ENCODE results near the gene RASGRF2.
"Not testable (repeated sequence)": the region's sequence is repeated elsewhere in the genome, so short reads cannot be mapped to it uniquely, and the experiment has no call there.

The RASGRF2 gene

DNA sequence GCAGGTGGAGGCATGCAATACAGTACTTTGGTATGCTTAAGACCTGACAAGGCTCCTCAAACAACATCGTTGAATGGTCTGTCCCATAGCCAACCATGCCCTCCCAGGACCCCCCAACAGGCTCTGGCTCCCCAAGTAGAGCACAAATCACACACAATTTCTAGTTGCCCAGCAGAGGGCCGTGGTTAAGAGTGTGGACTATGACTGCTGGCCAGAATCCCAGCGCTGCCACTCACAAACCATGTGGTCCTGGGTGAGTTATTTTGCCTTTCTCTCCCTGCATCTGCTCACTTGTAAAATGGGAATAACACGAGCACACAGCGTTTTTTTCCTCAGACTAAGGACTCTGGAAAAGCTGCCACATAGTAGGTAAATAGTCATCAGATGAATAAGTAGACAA, 279.4 kb downstream of the RASGRF2 start:
- DNase-seq (ENCODE audit: low spot score) = no peak

GRCh38 chr5:81241001-81241400, 280.8 kb downstream of the RASGRF2 start:
- no peak for DNase-seq (ENCODE audit: low spot score)

DNA sequence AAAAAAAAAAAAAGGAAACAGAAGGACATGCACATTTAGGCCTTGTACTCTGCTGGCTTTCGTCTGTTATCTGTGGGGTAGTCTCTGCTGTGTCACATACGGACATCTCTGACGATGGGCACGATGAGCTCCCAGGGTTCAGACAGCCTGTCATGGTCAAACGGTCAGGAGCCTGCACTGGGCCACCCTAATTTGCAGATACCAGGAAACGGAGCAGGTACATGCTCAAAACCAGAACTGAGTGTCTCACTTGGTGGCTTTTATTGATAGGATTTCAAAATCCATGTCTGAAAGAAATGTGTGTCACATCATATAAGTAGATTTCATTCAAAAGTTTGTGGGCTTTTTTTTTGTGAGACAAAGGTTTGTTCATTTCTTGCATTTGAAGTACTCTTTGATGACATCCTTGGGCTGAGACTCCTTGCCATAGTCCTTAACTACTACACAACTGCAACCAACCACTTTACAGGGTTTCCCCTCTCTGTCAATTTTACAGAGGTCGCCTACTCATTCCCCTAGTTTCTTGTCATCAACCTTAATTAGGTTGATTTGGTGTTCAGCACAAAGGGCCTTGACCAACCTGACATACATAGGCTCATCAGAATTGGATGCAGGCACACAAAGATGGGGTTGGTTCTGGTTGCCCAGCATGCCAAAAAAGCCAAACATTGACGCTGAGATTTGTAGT, 281.9 kb downstream of the RASGRF2 start:
- peak; percentile 4 for DNase-seq (ENCODE audit: low spot score)

GRCh38 chr5:81242906-81243436, 282.8 kb downstream of the RASGRF2 start:
- no peak for DNase-seq (ENCODE audit: low spot score)

DNA sequence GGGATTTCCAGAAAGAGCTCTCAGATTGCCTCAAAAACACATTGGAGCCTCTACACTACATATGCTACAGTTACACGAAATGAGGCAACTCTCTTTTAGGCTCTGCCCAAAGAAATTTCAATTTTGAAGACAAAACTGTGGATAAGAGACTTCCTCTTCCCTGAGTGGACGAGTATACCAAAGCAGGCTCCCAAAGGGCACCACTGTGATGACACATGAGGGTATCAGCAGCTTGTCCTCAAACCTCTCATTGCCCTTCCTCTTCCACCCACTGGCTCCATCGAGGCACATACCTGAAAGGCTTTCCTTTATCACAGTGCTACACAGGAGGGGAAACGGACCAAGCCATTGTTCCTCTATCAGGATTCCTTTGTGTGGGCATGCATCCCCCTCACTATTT, 284.3 kb downstream of the RASGRF2 start:
- DNase-seq (ENCODE audit: low spot score) = no peak

- no peak for DNase-seq (ENCODE audit: low spot score)
Measured at GRCh38 chr5:81245871-81246235, 285.7 kb downstream of the RASGRF2 start.

GRCh38 chr5:81246697-81247096, 286.5 kb downstream of the RASGRF2 start:
- DNase-seq (ENCODE audit: low spot score) = no peak

- no peak for DNase-seq (ENCODE audit: low spot score)
Measured at GRCh38 chr5:81247441-81247972, 287.3 kb downstream of the RASGRF2 start.

DNA sequence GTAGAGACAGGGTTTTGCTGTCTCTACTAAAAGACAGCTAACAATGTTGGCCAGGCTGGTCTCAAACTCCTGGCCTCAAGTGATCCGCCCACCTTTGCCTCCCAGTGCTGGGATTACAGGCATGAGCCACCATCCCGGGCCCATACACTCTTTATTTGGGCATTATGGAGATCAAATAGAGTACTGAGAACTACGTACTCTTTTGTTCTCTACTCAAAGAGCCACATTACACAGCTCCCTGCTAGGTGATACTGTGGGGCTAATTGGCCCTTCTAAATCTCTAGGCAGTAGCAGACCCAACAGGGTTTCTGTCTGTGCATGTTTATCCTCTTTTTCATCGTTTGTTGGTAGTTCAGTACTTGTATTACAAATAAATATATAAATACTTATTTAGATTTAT, 289.1 kb downstream of the RASGRF2 start:
- DNase-seq (ENCODE audit: low spot score) = no peak

- no peak for DNase-seq (ENCODE audit: low spot score)
Measured at GRCh38 chr5:81250004-81250403, 289.8 kb downstream of the RASGRF2 start.

GRCh38 chr5:81251922-81252321, 291.8 kb downstream of the RASGRF2 start:
- no peak for DNase-seq (ENCODE audit: low spot score)

DNA sequence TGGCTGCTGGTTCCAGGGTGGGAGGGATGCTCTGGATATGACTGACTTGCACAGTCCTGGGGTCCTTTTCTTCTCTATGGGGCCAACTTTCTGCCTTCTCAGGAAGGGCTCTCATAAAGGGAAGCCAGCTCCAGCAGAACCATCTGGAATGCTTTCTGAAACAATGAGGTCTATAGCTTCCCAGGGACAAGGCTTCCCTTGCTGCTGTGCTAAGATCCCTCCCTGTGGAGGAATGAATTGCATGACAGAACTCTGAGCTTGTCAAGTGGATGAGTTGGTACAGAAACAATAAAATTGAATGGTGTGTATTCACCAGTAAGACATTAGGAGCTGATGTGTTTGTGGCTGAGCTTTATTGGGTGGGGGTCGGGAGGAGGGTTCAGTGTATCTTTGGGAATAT, 292.7 kb downstream of the RASGRF2 start:
- DNase-seq (ENCODE audit: low spot score) = no peak

DNA sequence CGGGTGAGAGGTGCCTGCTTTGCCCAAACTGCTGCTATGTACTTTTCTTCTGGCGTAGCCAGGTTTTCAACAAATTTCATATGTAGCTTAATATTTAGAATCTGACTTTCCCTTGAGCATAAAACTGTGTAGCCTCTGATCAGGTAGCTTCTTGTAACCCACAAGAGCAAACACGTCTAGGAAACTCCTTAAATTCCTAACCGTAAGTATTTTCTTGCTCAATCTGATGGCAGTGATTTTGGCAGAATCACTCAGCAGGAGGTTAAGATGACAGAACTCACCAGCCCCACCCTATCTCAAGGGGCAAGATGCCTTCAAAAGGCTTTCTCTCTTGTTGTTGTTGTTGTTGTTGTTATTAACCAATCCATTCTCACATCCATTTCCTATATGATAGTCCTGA, 293.7 kb downstream of the RASGRF2 start:
- DNase-seq (ENCODE audit: low spot score) = no peak

- no peak for DNase-seq (ENCODE audit: low spot score)
Measured at GRCh38 chr5:81254886-81255559, 294.9 kb downstream of the RASGRF2 start.

- no peak for DNase-seq (ENCODE audit: low spot score)
Measured at GRCh38 chr5:81256766-81257165, 296.6 kb downstream of the RASGRF2 start.

- DNase-seq (ENCODE audit: low spot score) = not testable (repeated sequence)
Measured at GRCh38 chr5:81262796-81263195, 302.6 kb downstream of the RASGRF2 start.

GRCh38 chr5:81265101-81265500, 304.9 kb downstream of the RASGRF2 start:
- DNase-seq (ENCODE audit: low spot score) = no peak

DNA sequence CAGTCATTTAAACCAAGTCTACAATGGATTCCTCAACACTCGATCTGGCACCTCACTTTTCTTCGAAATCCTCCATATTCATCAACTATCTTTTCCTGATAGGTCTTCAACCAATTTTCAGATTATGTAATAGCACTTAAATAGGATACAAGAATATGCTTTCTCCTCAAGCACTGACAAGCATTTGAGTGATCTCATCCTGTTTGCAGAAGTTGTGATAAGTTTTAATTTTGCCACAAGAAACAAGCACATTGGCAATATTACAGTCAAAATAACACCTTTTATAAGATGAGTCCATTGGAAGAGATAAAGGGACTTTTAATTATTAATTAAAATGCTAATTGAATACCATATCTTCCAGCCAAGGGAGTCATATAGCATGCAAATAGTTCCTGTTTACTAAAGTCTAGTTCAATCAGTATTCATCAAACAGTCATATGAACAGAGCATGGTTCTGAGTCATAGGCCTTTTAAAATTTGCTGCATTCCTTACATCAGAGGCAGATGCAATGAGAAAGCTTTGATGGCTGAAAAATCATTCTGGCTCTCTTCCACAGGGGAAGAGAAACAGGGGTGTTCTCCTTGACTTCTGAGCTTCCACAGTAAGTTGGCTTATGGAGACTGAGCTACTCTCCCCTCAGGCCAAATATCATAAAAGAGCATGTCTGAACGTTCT, 308.5 kb downstream of the RASGRF2 start:
- DNase-seq (ENCODE audit: low spot score) = no peak

DNA sequence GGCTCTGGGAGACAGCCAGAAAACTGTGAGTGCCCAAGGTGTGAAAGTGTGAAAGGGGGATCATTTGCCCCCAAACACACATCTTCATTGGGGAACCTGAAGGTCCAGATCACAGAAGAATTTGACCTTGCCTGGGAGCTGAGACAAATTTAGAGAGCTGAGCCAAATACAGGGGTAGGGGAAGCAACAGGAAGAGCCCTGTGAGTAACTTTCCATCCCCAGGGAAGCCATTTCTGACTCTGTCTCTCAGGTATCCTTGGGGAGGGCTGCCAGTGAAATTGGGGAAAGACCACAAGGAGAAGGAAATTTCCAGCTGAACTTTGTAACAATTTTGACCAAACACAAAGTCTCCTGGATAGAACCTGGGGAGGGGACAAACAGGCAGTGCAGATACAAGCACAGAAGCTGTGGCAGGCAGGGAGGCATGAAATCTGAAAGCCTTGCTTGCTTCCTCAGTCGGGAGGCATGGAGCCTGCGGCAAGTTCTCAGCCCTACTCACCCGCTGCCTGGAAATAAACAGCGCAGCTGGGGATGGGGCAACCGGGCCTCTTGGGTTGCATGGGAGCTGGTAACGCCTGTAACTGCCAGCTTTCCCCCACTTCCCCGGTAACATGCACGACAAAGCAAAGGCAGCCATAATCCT, 309.7 kb downstream of the RASGRF2 start:
- DNase-seq (ENCODE audit: low spot score) = no peak

- not testable (repeated sequence) for DNase-seq (ENCODE audit: low spot score)
Measured at GRCh38 chr5:81270394-81271027, 310.3 kb downstream of the RASGRF2 start.
